Measurements from ENCODE around the gene KAZN. TPM values are rescaled to one million over a fixed set of nuclear protein-coding genes. Genes with fewer than 3 reads are reported as not detected.
A peak's percentile ranks its signal among the peaks of the same experiment; 100 is the strongest.

The KAZN gene
- polyA plus RNA-seq, 2 donors: 29.3 to 32.0 TPM

DNA sequence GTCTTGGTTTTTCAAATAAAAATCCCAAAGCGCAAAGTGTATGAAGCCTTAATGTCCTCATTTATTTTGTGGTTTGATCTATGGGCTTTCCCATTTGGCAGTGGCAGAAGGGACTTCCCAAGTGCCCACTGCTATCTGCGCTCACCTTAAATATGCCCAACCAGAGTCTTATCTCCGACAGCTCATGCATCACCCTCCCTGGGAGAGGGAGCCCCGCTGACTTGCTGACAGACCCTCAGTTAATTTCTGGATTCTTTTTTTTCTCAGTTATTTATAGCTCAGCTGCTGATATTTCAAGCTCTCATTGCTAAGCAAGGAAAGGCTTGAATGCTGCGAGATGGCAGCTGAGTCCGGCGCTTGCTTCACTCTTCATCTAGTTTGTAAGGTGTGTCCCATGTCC lies 19.3 kb downstream of the KAZN start:
- Histone ChIP-seq H3K27me3 (ENCODE audit: control insufficient read depth in 1 of 2, insufficient read depth in 2 of 2, low read length in 2 of 2) (no peaks in the 10 kb centered on the region), H3K36me3 (ENCODE audit: control insufficient read depth in 2 of 2, insufficient read depth in 2 of 2, low read length in 1 of 2) (no peaks in the 10 kb centered on the region), H3K27ac (ENCODE audit: low read depth in 2 of 2, low read length in 1 of 2) (no peak overlapping the region), H3K9me3 (ENCODE audit: control insufficient read depth in 2 of 2, insufficient read depth in 1 of 2, low read depth in 1 of 2, low read length in 1 of 2) (no peaks in the 10 kb centered on the region), H3K4me3 (ENCODE audit: low read depth in 1 of 2, low read length in 2 of 2) (no peak overlapping the region), H3K4me1 (ENCODE audit: control insufficient read depth in 2 of 2, insufficient read depth in 2 of 2, low read length in 1 of 2) (no peaks in the 10 kb centered on the region)
- 85 to 88% methylated on average over 7 of the region's 7 CpGs for WGBS, 2 donors

GRCh38 chr1:14620941-14621340 lies 22.5 kb downstream of the KAZN start:
- H3K9me3 ChIP-seq (ENCODE audit: control insufficient read depth in 2 of 2, insufficient read depth in 1 of 2, low read depth in 1 of 2, low read length in 1 of 2): no peaks in the 10 kb centered on the region
- H3K27ac ChIP-seq (ENCODE audit: low read depth in 2 of 2, low read length in 1 of 2): no peak overlapping the region
- no peaks in the 10 kb centered on the region for H3K4me1 ChIP-seq (ENCODE audit: control insufficient read depth in 2 of 2, insufficient read depth in 2 of 2, low read length in 1 of 2)
- no peaks in the 10 kb centered on the region for H3K27me3 ChIP-seq (ENCODE audit: control insufficient read depth in 1 of 2, insufficient read depth in 2 of 2, low read length in 2 of 2)
- no peak overlapping the region for H3K4me3 ChIP-seq (ENCODE audit: low read depth in 1 of 2, low read length in 2 of 2)
- H3K36me3 ChIP-seq (ENCODE audit: control insufficient read depth in 2 of 2, insufficient read depth in 2 of 2, low read length in 1 of 2): no peaks in the 10 kb centered on the region

- WGBS, 2 donors: 90 to 92% methylated on average over 2 of the region's 2 CpGs
- Histone ChIP-seq H3K36me3 (ENCODE audit: control insufficient read depth in 2 of 2, insufficient read depth in 2 of 2, low read length in 1 of 2) (no peaks in the 10 kb centered on the region), H3K27me3 (ENCODE audit: control insufficient read depth in 1 of 2, insufficient read depth in 2 of 2, low read length in 2 of 2) (no peaks in the 10 kb centered on the region), H3K4me1 (ENCODE audit: control insufficient read depth in 2 of 2, insufficient read depth in 2 of 2, low read length in 1 of 2) (peaks cover 3 to 9% of the 10 kb centered on the region in 2 donors), H3K9me3 (ENCODE audit: control insufficient read depth in 2 of 2, insufficient read depth in 1 of 2, low read depth in 1 of 2, low read length in 1 of 2) (no peaks in the 10 kb centered on the region), H3K4me3 (ENCODE audit: low read depth in 1 of 2, low read length in 2 of 2) (no peak overlapping the region), H3K27ac (ENCODE audit: low read depth in 2 of 2, low read length in 1 of 2) (no peak overlapping the region)
These were observed 24.6 kb downstream of the KAZN start for GRCh38 chr1:14623090-14623489.

GRCh38 chr1:14624941-14625340 lies 26.5 kb downstream of the KAZN start:
- Histone ChIP-seq H3K36me3 (ENCODE audit: control insufficient read depth in 2 of 2, insufficient read depth in 2 of 2, low read length in 1 of 2) (no peaks in the 10 kb centered on the region), H3K9me3 (ENCODE audit: control insufficient read depth in 2 of 2, insufficient read depth in 1 of 2, low read depth in 1 of 2, low read length in 1 of 2) (no peaks in the 10 kb centered on the region), H3K27me3 (ENCODE audit: control insufficient read depth in 1 of 2, insufficient read depth in 2 of 2, low read length in 2 of 2) (no peaks in the 10 kb centered on the region), H3K27ac (ENCODE audit: low read depth in 2 of 2, low read length in 1 of 2) (no peak overlapping the region), H3K4me1 (ENCODE audit: control insufficient read depth in 2 of 2, insufficient read depth in 2 of 2, low read length in 1 of 2) (peaks cover 3 to 12% of the 10 kb centered on the region in 2 donors), H3K4me3 (ENCODE audit: low read depth in 1 of 2, low read length in 2 of 2) (no peak overlapping the region)
- WGBS, 2 donors: 94 to 95% methylated on average over 7 of the region's 7 CpGs

- H3K36me3 ChIP-seq (ENCODE audit: control insufficient read depth in 2 of 2, insufficient read depth in 2 of 2, low read length in 1 of 2): no peaks in the 10 kb centered on the region
- H3K4me3 ChIP-seq (ENCODE audit: low read depth in 1 of 2, low read length in 2 of 2): no peak overlapping the region
These were observed 27.1 kb downstream of the KAZN start for GRCh38 chr1:14625572-14625971.

DNA sequence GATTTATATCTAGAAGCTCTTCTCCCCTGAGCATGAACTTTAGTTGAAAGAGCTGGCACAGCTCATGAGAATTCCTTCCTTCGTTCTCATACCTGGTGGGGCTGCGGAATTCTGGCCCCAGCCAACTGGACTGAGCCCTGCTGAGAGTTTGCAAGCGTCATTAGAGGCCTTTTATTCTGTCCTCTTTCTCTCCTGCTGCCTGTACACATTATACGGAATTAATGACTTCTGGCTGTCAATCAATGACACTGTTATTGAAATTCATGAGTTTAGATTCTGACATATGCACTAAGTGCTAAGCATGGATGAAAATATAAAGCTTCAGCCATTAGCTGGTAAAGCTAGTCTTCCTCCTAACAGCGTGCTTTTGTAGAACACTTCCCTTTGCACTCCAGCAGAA lies 27.5 kb downstream of the KAZN start:
- Histone ChIP-seq H3K9me3 (ENCODE audit: control insufficient read depth in 2 of 2, insufficient read depth in 1 of 2, low read depth in 1 of 2, low read length in 1 of 2) (no peaks in the 10 kb centered on the region), H3K27me3 (ENCODE audit: control insufficient read depth in 1 of 2, insufficient read depth in 2 of 2, low read length in 2 of 2) (no peaks in the 10 kb centered on the region), H3K36me3 (ENCODE audit: control insufficient read depth in 2 of 2, insufficient read depth in 2 of 2, low read length in 1 of 2) (no peaks in the 10 kb centered on the region), H3K4me3 (ENCODE audit: low read depth in 1 of 2, low read length in 2 of 2) (no peak overlapping the region), H3K4me1 (ENCODE audit: control insufficient read depth in 2 of 2, insufficient read depth in 2 of 2, low read length in 1 of 2) (peaks cover 3 to 12% of the 10 kb centered on the region in 2 donors), H3K27ac (ENCODE audit: low read depth in 2 of 2, low read length in 1 of 2) (no peak overlapping the region)
- WGBS, 2 donors: 83 to 89% methylated on average over 5 of the region's 5 CpGs

More at GRCh38 chr1:14625572-14625971, 27.1 kb downstream of the KAZN start:
- Histone ChIP-seq H3K4me1 (ENCODE audit: control insufficient read depth in 2 of 2, insufficient read depth in 2 of 2, low read length in 1 of 2) (peaks cover 3 to 12% of the 10 kb centered on the region in 2 donors), H3K27ac (ENCODE audit: low read depth in 2 of 2, low read length in 1 of 2) (no peak overlapping the region), H3K9me3 (ENCODE audit: control insufficient read depth in 2 of 2, insufficient read depth in 1 of 2, low read depth in 1 of 2, low read length in 1 of 2) (no peaks in the 10 kb centered on the region), H3K27me3 (ENCODE audit: control insufficient read depth in 1 of 2, insufficient read depth in 2 of 2, low read length in 2 of 2) (no peaks in the 10 kb centered on the region)
- WGBS, 2 donors: 84 to 89% methylated on average over 11 of the region's 11 CpGs

GRCh38 chr1:14626869-14627607 lies 28.6 kb downstream of the KAZN start:
- no peaks in the 10 kb centered on the region for H3K9me3 ChIP-seq (ENCODE audit: control insufficient read depth in 2 of 2, insufficient read depth in 1 of 2, low read depth in 1 of 2, low read length in 1 of 2)
- WGBS, 2 donors: 42 to 58% methylated on average over 11 of the region's 11 CpGs
- no peak overlapping the region for H3K4me3 ChIP-seq (ENCODE audit: low read depth in 1 of 2, low read length in 2 of 2)
- H3K4me1 ChIP-seq (ENCODE audit: control insufficient read depth in 2 of 2, insufficient read depth in 2 of 2, low read length in 1 of 2): peaks cover 3 to 12% of the 10 kb centered on the region in 2 donors
- no peaks in the 10 kb centered on the region for H3K36me3 ChIP-seq (ENCODE audit: control insufficient read depth in 2 of 2, insufficient read depth in 2 of 2, low read length in 1 of 2)
- H3K27ac ChIP-seq (ENCODE audit: low read depth in 2 of 2, low read length in 1 of 2): peak overlapping the region in 1 of 2 donors; percentile 28
- H3K27me3 ChIP-seq (ENCODE audit: control insufficient read depth in 1 of 2, insufficient read depth in 2 of 2, low read length in 2 of 2): no peaks in the 10 kb centered on the region

GRCh38 chr1:14627608-14628489 lies 29.4 kb downstream of the KAZN start:
- Histone ChIP-seq H3K27ac (ENCODE audit: low read depth in 2 of 2, low read length in 1 of 2) (peak overlapping the region in 1 of 2 donors; percentile 28), H3K9me3 (ENCODE audit: control insufficient read depth in 2 of 2, insufficient read depth in 1 of 2, low read depth in 1 of 2, low read length in 1 of 2) (no peaks in the 10 kb centered on the region), H3K27me3 (ENCODE audit: control insufficient read depth in 1 of 2, insufficient read depth in 2 of 2, low read length in 2 of 2) (no peaks in the 10 kb centered on the region), H3K4me3 (ENCODE audit: low read depth in 1 of 2, low read length in 2 of 2) (no peak overlapping the region), H3K4me1 (ENCODE audit: control insufficient read depth in 2 of 2, insufficient read depth in 2 of 2, low read length in 1 of 2) (peaks cover 3 to 12% of the 10 kb centered on the region in 2 donors), H3K36me3 (ENCODE audit: control insufficient read depth in 2 of 2, insufficient read depth in 2 of 2, low read length in 1 of 2) (no peaks in the 10 kb centered on the region)
- 37 to 42% methylated on average over 17 of the region's 17 CpGs for WGBS, 2 donors

DNA sequence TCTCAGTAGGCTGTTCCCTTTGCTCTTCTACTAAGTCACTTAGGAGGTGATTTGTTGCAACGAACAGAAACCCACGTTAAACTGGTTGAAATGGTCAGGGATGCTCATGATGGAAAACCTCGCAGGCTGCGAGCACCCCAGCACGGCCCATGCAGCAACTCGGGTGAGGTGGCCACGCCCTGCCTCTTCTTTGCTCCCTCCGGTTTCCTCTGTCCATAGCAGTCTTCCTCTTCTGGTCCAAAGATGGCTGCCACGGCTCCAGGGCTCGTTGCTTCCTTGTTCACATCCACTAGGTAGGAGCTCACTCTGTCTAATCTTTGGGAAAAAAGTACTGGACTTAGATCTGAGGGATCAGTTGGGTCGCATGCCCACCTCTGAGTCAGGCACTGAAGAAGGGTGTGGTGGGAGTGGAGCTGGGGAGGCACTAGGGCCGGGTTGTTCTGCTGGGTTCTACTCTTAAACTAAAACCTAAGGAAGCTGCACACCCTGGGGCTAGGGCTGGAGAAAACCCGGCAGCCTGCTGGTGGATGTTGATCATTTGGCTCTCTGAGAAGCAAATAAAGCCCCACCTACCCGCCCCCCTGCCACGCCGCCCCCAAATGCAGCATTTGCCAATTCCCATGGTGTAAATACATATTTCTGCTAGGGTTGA lies 31.0 kb downstream of the KAZN start:
- H3K4me1 ChIP-seq (ENCODE audit: control insufficient read depth in 2 of 2, insufficient read depth in 2 of 2, low read length in 1 of 2): peaks cover 3 to 12% of the 10 kb centered on the region in 2 donors
- no peak overlapping the region for H3K4me3 ChIP-seq (ENCODE audit: low read depth in 1 of 2, low read length in 2 of 2)
- 83 to 88% methylated on average over 16 of the region's 16 CpGs for WGBS, 2 donors

More for the DNA sequence above, 31.0 kb downstream of the KAZN start:
- H3K36me3 ChIP-seq (ENCODE audit: control insufficient read depth in 2 of 2, insufficient read depth in 2 of 2, low read length in 1 of 2): no peaks in the 10 kb centered on the region
- H3K27ac ChIP-seq (ENCODE audit: low read depth in 2 of 2, low read length in 1 of 2): no peak overlapping the region
- H3K9me3 ChIP-seq (ENCODE audit: control insufficient read depth in 2 of 2, insufficient read depth in 1 of 2, low read depth in 1 of 2, low read length in 1 of 2): no peaks in the 10 kb centered on the region
- H3K27me3 ChIP-seq (ENCODE audit: control insufficient read depth in 1 of 2, insufficient read depth in 2 of 2, low read length in 2 of 2): no peaks in the 10 kb centered on the region
